Spleen (tissue), 11 donors: ENCODE results near the gene KIF17. TPM values are rescaled to one million over a fixed set of nuclear protein-coding genes. Genes with fewer than 3 reads are reported as not detected.
A peak's percentile ranks its signal among the peaks of the same experiment; 100 is the strongest.

Experiments used
- DNase-seq: peaks from one replicate; pipeline ENCODE4 v3.0.0-alpha.2; 2020
- H3K27ac ChIP-seq, 8 donors: fragments of 200-600 bp; sonication (generic) in 7 of 8; 1 replicate in 4 of 8; 2 replicates in 4 of 8; pipeline versions ENCODE4 v1.5.0 to v1.8.0; 2016 to 2021; ENCODE audit warnings: inconsistent platforms in 4 of 8, mild to moderate bottlenecking in 4 of 8, moderate library complexity in 1 of 8
- H3K27me3 ChIP-seq, 7 donors: fragments of 200-600 bp; sonication (generic) in 6 of 7; replicated peaks in 1 of 7; 1 replicate in 4 of 7; 2 replicates in 3 of 7; pipeline versions ENCODE4 v1.5.0 to v1.8.0; 2016 to 2021; ENCODE audit warnings: inconsistent platforms in 3 of 7, mild to moderate bottlenecking in 1 of 7
- H3K36me3 ChIP-seq, 6 donors: fragments of 200-600 bp; sonication (generic) in 5 of 6; 1 replicate in 4 of 6; 2 replicates in 2 of 6; pipeline versions ENCODE4 v1.5.0 to v1.8.0; 2016 to 2021; ENCODE audit warnings: inconsistent platforms in 2 of 6
- H3K4me1 ChIP-seq, 6 donors: fragments of 200-600 bp; sonication (generic) in 5 of 6; 1 replicate in 3 of 6; 2 replicates in 3 of 6; pipeline versions ENCODE4 v1.5.0 to v1.8.0; 2016 to 2021; ENCODE audit warnings: inconsistent platforms in 3 of 6
- H3K4me3 ChIP-seq, 8 donors: fragments of 200-600 bp; sonication (generic) in 7 of 8; 1 replicate in 4 of 8; 2 replicates in 4 of 8; pipeline versions ENCODE4 v1.5.0 to v1.8.0; 2016 to 2021; ENCODE audit warnings: inconsistent platforms in 4 of 8, mild to moderate bottlenecking in 4 of 8, moderate library complexity in 2 of 8
- H3K9me3 ChIP-seq, 8 donors: fragments of 200-600 bp; sonication (generic) in 7 of 8; 1 replicate in 4 of 8; 2 replicates in 4 of 8; pipeline versions ENCODE4 v1.5.0 to v1.8.0; 2016 to 2021; ENCODE audit warnings: inconsistent platforms in 4 of 8
- POLR2A ChIP-seq, 3 donors: fragments of 450-650 bp; IDR thresholded peaks; one replicate each; pipeline ENCODE4 v1.5.1; 2017; ENCODE audit warnings: antibody characterized with exemption in 3 of 3, mild to moderate bottlenecking in 1 of 3
- POLR2AphosphoS5 ChIP-seq, 3 donors: sonication (generic); formaldehyde crosslinking; IDR thresholded peaks; one replicate each; pipeline ENCODE4 v1.5.1; 2017; ENCODE audit warnings: antibody characterized with exemption in 3 of 3
- WGBS, 5 donors: extraction: QIAGEN DNeasy Blood & Tissue Kit in 3 of 5; methylation state at CpG; one replicate each; pipeline versions ENCODE4 v1.1.5 to v1.1.7; 2013 to 2018; 5-methylcytosine and 5-hydroxymethylcytosine counted together
- intact Hi-C: fragments of 100-400 bp; cut with DNase I; formaldehyde crosslinking; loops from one replicate; pipeline ENCODE4 v1.15.0; 2023; ENCODE audit warnings: low total_unique reads
- polyA plus RNA-seq, 3 donors: library from polyadenylated mRNA; stranded (reverse); fragments of 200-250 nt; gene quantifications; one replicate each; pipeline ENCODE4 v1.2.1, GENCODE V29; 2013
- total RNA-seq, 7 donors: library from RNA; depleted of rRNA in 3 of 7; stranded (reverse); fragments of >200 nt in 3 of 7; fragmentation: NEBNext Ultra II Directional in 4 of 7; extraction: Animal tissue kit (Norgen Biotek cat#: 25700) in 4 of 7; gene quantifications; one replicate each; pipeline versions ENCODE4 v1.1.0 to v1.2.1, GENCODE V29; 2016 to 2021
- TF ChIP-seq, protein P1 (sequence below), 11 experiments: fragments of 200-600 bp in 7 of 11; fragments of 450-650 bp in 4 of 11; sonication (generic) in 4 of 11; IDR thresholded peaks in 8 of 11; conservative IDR thresholded peaks in 3 of 11; 1 replicate in 7 of 11; 2 replicates in 4 of 11; pipeline versions ENCODE4 v1.4.0 to v1.8.0; 2016 to 2021; ENCODE audit warnings: antibody characterized with exemption in 11 of 11, inconsistent platforms in 4 of 11, mild to moderate bottlenecking in 1 of 11
- donor health status: healthy with polysubstance abuse.
- donor health status: DM: no; HTN: no; CAD: no; lungs with moderate emphysema.
- donor health status: DM: no; HTN: no; CAD: no.
- donor health status: Bipolar disorder and iron deficiency.
- donor health status: healthy.
- donor health status: DM: no; HTN: no; CAD: no.
- donor health status: DM: yes; HTN: yes; CAD: no.

KIF17 gene
- total and polyA plus RNA-seq, 10 donors: 8.3 to 82.2 (median 47.6) TPM

DNA sequence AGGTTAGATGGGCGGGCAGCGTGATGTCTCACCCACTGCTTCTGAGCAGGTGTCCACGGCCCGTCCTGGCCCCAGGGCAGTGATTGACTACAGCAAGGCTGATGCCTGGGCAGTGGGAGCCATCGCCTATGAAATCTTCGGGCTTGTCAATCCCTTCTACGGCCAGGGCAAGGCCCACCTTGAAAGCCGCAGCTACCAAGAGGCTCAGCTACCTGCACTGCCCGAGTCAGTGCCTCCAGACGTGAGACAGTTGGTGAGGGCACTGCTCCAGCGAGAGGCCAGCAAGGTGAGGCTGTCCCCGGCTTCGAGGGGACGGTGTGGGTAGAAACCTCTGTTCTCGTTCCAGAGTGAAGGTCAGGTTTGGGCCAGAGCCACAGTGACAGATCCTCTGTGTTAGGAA is 68.9 kb downstream of the KIF17 start:
- H3K36me3 ChIP-seq: peaks cover 2 to 100% (median 84%) of the 10 kb centered on the region in 6 donors
- H3K4me3 ChIP-seq: no peak overlapping the region
- TF ChIP-seq, protein P1, sequence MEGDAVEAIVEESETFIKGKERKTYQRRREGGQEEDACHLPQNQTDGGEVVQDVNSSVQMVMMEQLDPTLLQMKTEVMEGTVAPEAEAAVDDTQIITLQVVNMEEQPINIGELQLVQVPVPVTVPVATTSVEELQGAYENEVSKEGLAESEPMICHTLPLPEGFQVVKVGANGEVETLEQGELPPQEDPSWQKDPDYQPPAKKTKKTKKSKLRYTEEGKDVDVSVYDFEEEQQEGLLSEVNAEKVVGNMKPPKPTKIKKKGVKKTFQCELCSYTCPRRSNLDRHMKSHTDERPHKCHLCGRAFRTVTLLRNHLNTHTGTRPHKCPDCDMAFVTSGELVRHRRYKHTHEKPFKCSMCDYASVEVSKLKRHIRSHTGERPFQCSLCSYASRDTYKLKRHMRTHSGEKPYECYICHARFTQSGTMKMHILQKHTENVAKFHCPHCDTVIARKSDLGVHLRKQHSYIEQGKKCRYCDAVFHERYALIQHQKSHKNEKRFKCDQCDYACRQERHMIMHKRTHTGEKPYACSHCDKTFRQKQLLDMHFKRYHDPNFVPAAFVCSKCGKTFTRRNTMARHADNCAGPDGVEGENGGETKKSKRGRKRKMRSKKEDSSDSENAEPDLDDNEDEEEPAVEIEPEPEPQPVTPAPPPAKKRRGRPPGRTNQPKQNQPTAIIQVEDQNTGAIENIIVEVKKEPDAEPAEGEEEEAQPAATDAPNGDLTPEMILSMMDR (IDR thresholded peaks at IDR 0.05 in 8 of 11, conservative IDR thresholded peaks at IDR 0.05 in 3 of 11): no peak
- peak in 2 of 3 donors; percentile 22 to 38 for TF ChIP-seq POLR2AphosphoS5 (IDR thresholded peaks at IDR 0.05)
- DNase-seq: no peak
- WGBS, 5 donors: 90 to 97% (median 95%) methylated on average over 6 to 15 of the region's 15 CpGs
- H3K27me3 ChIP-seq: no peaks in the 10 kb centered on the region
- peaks cover 0 to 5% (median 0%) of the 10 kb centered on the region in 6 donors for H3K4me1 ChIP-seq
- intact Hi-C loops: no loop called here
- no peak overlapping the region for H3K27ac ChIP-seq
- H3K9me3 ChIP-seq: no peaks in the 10 kb centered on the region

DNA sequence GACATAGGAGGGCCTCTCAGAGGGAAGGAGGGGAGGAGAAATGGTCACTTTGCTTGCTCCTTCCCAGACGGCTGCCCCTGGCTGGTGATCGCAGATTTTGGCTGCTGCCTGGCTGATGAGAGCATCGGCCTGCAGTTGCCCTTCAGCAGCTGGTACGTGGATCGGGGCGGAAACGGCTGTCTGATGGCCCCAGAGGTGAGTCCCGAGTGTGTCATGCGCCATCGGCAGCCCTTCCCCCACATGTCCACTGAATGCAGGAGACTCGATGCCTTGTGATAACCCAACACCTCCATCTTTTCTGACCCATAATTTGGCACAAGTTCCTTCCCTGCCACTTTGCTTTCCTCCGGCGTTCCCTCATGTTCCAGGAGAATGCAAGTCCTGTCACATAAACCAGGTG is 69.4 kb downstream of the KIF17 start:
- Histone ChIP-seq H3K27ac (no peak overlapping the region), H3K27me3 (no peaks in the 10 kb centered on the region), H3K4me3 (no peak overlapping the region), H3K4me1 (peaks cover 0 to under 1% (median 0%) of the 10 kb centered on the region in 6 donors), H3K36me3 (peaks cover 0 to 100% (median 80%) of the 10 kb centered on the region in 6 donors), H3K9me3 (no peaks in the 10 kb centered on the region)
- 90 to 94% (median 91%) methylated on average over 12 to 13 of the region's 13 CpGs for WGBS, 5 donors
- intact Hi-C loops: no loop called here
- DNase-seq: no peak
- no peak for TF ChIP-seq POLR2A (IDR thresholded peaks at IDR 0.05)
- TF ChIP-seq, protein P1 (IDR thresholded peaks at IDR 0.05 in 8 of 11, conservative IDR thresholded peaks at IDR 0.05 in 3 of 11): no peak
- peak in 2 of 3 donors; percentile 15 to 59 for TF ChIP-seq POLR2AphosphoS5 (IDR thresholded peaks at IDR 0.05)

DNA sequence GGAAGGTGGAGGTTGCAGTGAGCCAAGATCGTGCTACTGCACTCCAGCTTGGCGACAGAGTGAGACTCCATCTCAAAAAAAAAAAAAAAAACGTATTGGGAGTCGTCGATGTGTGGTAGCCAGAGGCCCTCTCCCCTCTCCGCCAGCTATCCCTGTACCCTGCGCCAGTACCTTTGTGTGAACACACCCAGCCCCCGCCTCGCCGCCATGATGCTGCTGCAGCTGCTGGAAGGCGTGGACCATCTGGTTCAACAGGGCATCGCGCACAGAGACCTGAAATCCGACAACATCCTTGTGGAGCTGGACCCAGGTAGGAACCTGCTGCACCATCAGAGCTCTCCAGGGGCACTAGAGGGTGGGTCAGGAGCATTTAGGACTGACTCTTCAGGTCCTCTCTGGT is 72.4 kb downstream of the KIF17 start:
- intact Hi-C loops: no loop called here
- peaks cover 0 to 100% (median 74%) of the 10 kb centered on the region in 6 donors for H3K36me3 ChIP-seq
- WGBS, 5 donors: 85 to 92% (median 87%) methylated on average over 13 to 14 of the region's 14 CpGs

DNA sequence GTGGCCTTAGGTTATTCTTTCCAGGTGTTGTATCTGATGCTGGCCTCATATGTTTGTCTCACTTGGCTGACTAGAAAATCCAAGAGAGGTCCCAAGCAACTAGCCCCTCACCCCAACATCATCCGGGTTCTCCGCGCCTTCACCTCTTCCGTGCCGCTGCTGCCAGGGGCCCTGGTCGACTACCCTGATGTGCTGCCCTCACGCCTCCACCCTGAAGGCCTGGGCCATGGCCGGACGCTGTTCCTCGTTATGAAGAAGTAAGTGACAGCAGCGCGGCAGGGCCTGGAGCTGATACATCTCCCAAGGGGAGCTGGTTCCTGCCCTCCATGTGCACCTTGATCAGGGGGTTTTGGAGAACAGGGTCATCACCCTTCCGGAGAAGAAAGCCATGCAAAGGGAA is 73.4 kb downstream of the KIF17 start:
- no peak overlapping the region for H3K4me3 ChIP-seq
- intact Hi-C loops: no loop called here
- DNase-seq: no peak
- TF ChIP-seq, protein P1 (IDR thresholded peaks at IDR 0.05 in 8 of 11, conservative IDR thresholded peaks at IDR 0.05 in 3 of 11): no peak
- TF ChIP-seq POLR2A (IDR thresholded peaks at IDR 0.05) (no peak), POLR2AphosphoS5 (IDR thresholded peaks at IDR 0.05) (peak in 2 of 3 donors; percentile 16 to 65)
- H3K36me3 ChIP-seq: peaks cover 0 to 100% (median 67%) of the 10 kb centered on the region in 6 donors
- peaks cover 0 to 9% (median 5%) of the 10 kb centered on the region in 6 donors for H3K4me1 ChIP-seq
- no peak overlapping the region for H3K27ac ChIP-seq
- H3K9me3 ChIP-seq: no peaks in the 10 kb centered on the region
- no peaks in the 10 kb centered on the region for H3K27me3 ChIP-seq
- 88 to 97% (median 92%) methylated on average over 12 to 13 of the region's 13 CpGs for WGBS, 5 donors

More for the DNA sequence above, 72.4 kb downstream of the KIF17 start:
- Histone ChIP-seq H3K27ac (no peak overlapping the region), H3K9me3 (no peaks in the 10 kb centered on the region), H3K4me3 (no peak overlapping the region), H3K27me3 (no peaks in the 10 kb centered on the region), H3K4me1 (peaks cover 0 to 1% (median 0%) of the 10 kb centered on the region in 6 donors)
- TF ChIP-seq POLR2A (IDR thresholded peaks at IDR 0.05) (no peak), POLR2AphosphoS5 (IDR thresholded peaks at IDR 0.05) (peak in 2 of 3 donors; percentile 15 to 58)
- TF ChIP-seq, protein P1 (IDR thresholded peaks at IDR 0.05 in 8 of 11, conservative IDR thresholded peaks at IDR 0.05 in 3 of 11): no peak
- DNase-seq: no peak
